ENCODE results near the gene ACSM3.
A peak's percentile ranks its signal among the peaks of the same experiment; 100 is the strongest.
"Not testable (repeated sequence)": the region's sequence is repeated elsewhere in the genome, so short reads cannot be mapped to it uniquely, and the experiment has no call there.

Gene ACSM3

GRCh38 chr16:20761175-20761574, 2.6 kb upstream of the ACSM3 start:
- DNase-seq: no peak

- no peak for DNase-seq
These were observed 1.2 kb upstream of the ACSM3 start for GRCh38 chr16:20762404-20763123.

- DNase-seq: not testable (repeated sequence)
These were observed 634 bp downstream of the ACSM3 start for GRCh38 chr16:20764448-20764847.

- DNase-seq: no peak
These were observed 1.9 kb downstream of the ACSM3 start for GRCh38 chr16:20765732-20766131.

GRCh38 chr16:20766294-20766693, 2.5 kb downstream of the ACSM3 start:
- no peak for DNase-seq

GRCh38 chr16:20767577-20767976, 3.8 kb downstream of the ACSM3 start:
- DNase-seq: no peak

GRCh38 chr16:20768121-20768520, 4.3 kb downstream of the ACSM3 start:
- no peak for DNase-seq

- DNase-seq: no peak
These were observed 5.0 kb downstream of the ACSM3 start for GRCh38 chr16:20768818-20769217.

- DNase-seq: no peak
These were observed 9.9 kb downstream of the ACSM3 start for GRCh38 chr16:20773679-20774078.

- peak; percentile 1 for DNase-seq
These were observed 11.0 kb downstream of the ACSM3 start for GRCh38 chr16:20774703-20775362.

- no peak for DNase-seq
These were observed 17.9 kb downstream of the ACSM3 start for GRCh38 chr16:20781697-20782096.

- no peak for DNase-seq
These were observed 18.7 kb downstream of the ACSM3 start for GRCh38 chr16:20782470-20782869.

- no peak for DNase-seq
These were observed 20.4 kb downstream of the ACSM3 start for GRCh38 chr16:20784204-20784603.

GRCh38 chr16:20789130-20789529, 25.3 kb downstream of the ACSM3 start:
- no peak for DNase-seq

- DNase-seq: no peak
These were observed 28.3 kb downstream of the ACSM3 start for GRCh38 chr16:20791923-20792612.

GRCh38 chr16:20798364-20798763, 34.5 kb downstream of the ACSM3 start:
- DNase-seq: no peak

- no peak for DNase-seq
These were observed 35.8 kb downstream of the ACSM3 start for GRCh38 chr16:20799599-20799998.

- DNase-seq: no peak
These were observed 37.5 kb downstream of the ACSM3 start for GRCh38 chr16:20801278-20801677.

GRCh38 chr16:20803192-20803560, 39.4 kb downstream of the ACSM3 start:
- no peak for DNase-seq

- no peak for DNase-seq
These were observed 39.9 kb downstream of the ACSM3 start for GRCh38 chr16:20803561-20804214.

- not testable (repeated sequence) for DNase-seq
These were observed 41.9 kb downstream of the ACSM3 start for GRCh38 chr16:20805684-20806167.

- DNase-seq: peak; percentile 96
These were observed 42.6 kb downstream of the ACSM3 start, which contains the start of the genes ERI2 and REXO5 for GRCh38 chr16:20806168-20807050. TSS of gene ERI2 (minus strand) at chr16:20806472. CDS start at chr16:20806430, 42 bp downstream. TSS of gene REXO5 (plus strand) at chr16:20806527. CDS start at chr16:20806954, 427 bp downstream.
